H9 (cell line): ENCODE measurements around the gene PCCA. TPM values are rescaled to one million over a fixed set of nuclear protein-coding genes. Genes with fewer than 3 reads are reported as not detected.

Experiments
- DNase-seq: peaks from one replicate; pipeline ENCODE4 v3.0.0-alpha.2; 2017
- H2AFZ ChIP-seq: one replicate; pipeline ENCODE4 v1.6.1; 2013; ENCODE audit warnings: mild to moderate bottlenecking, low read length, control low read depth, moderate library complexity
- H2AK5ac ChIP-seq: 2 replicates; pipeline ENCODE4 v1.6.1; 2013; ENCODE audit warnings: low read length, control low read depth, mixed read lengths; ENCODE audit not compliant: insufficient read length
- H2BK120ac ChIP-seq: one replicate; pipeline ENCODE4 v1.6.1; 2013; ENCODE audit warnings: low read depth, mild to moderate bottlenecking, low read length, control low read depth, inconsistent platforms; ENCODE audit not compliant: poor library complexity, severe bottlenecking
- H2BK12ac ChIP-seq: 2 replicates; pipeline ENCODE4 v1.6.1; 2013; ENCODE audit warnings: low read length, control low read depth, mixed read lengths, low read depth; ENCODE audit not compliant: insufficient read length
- H2BK15ac ChIP-seq: 2 replicates; pipeline ENCODE4 v1.6.1; 2013; ENCODE audit warnings: low read depth, low read length, control low read depth
- H2BK20ac ChIP-seq: one replicate; pipeline ENCODE4 v1.6.1; 2013; ENCODE audit warnings: low read depth, mild to moderate bottlenecking, low read length, control low read depth, inconsistent platforms; ENCODE audit not compliant: poor library complexity, severe bottlenecking
- H2BK5ac ChIP-seq: 2 replicates; pipeline ENCODE4 v1.6.1; 2013; ENCODE audit warnings: low read length, control low read depth, mixed read lengths; ENCODE audit not compliant: insufficient read length
- H3K14ac ChIP-seq: 2 replicates; pipeline ENCODE4 v1.6.1; 2013; ENCODE audit warnings: low read length, control low read depth; ENCODE audit not compliant: insufficient read depth
- H3K18ac ChIP-seq: 2 replicates; pipeline ENCODE4 v1.6.1; 2013; ENCODE audit warnings: low read depth, mild to moderate bottlenecking, mixed read lengths, low read length, control low read depth; ENCODE audit not compliant: insufficient read length
- H3K23ac ChIP-seq: 2 replicates; pipeline ENCODE4 v1.6.1; 2013; ENCODE audit warnings: low read length, control low read depth, mixed read lengths, low read depth; ENCODE audit not compliant: insufficient read length
- H3K23me2 ChIP-seq: 2 replicates; pipeline ENCODE4 v1.6.1; 2013; ENCODE audit warnings: low read depth, mild to moderate bottlenecking, mixed read lengths, low read length, control low read depth; ENCODE audit not compliant: insufficient read length, poor library complexity, severe bottlenecking
- H3K27ac ChIP-seq: 2 replicates; pipeline ENCODE4 v1.5.1; 2013; ENCODE audit warnings: low read length, control low read depth, mixed read lengths, low read depth; ENCODE audit not compliant: insufficient read length
- H3K27me3 ChIP-seq: 2 replicates; pipeline ENCODE4 v1.6.1; 2013; ENCODE audit warnings: low read length, control low read depth, inconsistent platforms; ENCODE audit not compliant: insufficient read depth
- H3K4ac ChIP-seq: 2 replicates; pipeline ENCODE4 v1.6.1; 2013; ENCODE audit warnings: low read depth, mild to moderate bottlenecking, control low read depth, inconsistent platforms, low read length, moderate library complexity
- H3K4me1 ChIP-seq: 2 replicates; pipeline ENCODE4 v1.6.1; 2013; ENCODE audit warnings: low read length, control low read depth, inconsistent platforms; ENCODE audit not compliant: insufficient read depth
- H3K4me2 ChIP-seq: 2 replicates; pipeline ENCODE4 v1.6.1; 2013; ENCODE audit warnings: low read length, control low read depth, mixed read lengths; ENCODE audit not compliant: insufficient read length, insufficient read depth
- H3K56ac ChIP-seq: 2 replicates; pipeline ENCODE4 v1.6.1; 2013; ENCODE audit warnings: low read depth, mild to moderate bottlenecking, mixed read lengths, low read length, control low read depth; ENCODE audit not compliant: insufficient read length
- H3K79me1 ChIP-seq: 2 replicates; pipeline ENCODE4 v1.6.1; 2013; ENCODE audit warnings: low read depth, mild to moderate bottlenecking, moderate library complexity, low read length, control low read depth, inconsistent platforms; ENCODE audit not compliant: insufficient read depth, poor library complexity, severe bottlenecking
- H3K79me2 ChIP-seq: 2 replicates; pipeline ENCODE4 v1.6.1; 2013; ENCODE audit warnings: low read length, control low read depth, inconsistent platforms; ENCODE audit not compliant: insufficient read depth
- H3K9ac ChIP-seq: 2 replicates; pipeline ENCODE4 v1.6.1; 2013; ENCODE audit warnings: low read length, control low read depth, mixed read lengths; ENCODE audit not compliant: insufficient read length; ENCODE audit errors: extremely low read depth
- H3K9me3 ChIP-seq: one replicate; pipeline ENCODE4 v1.6.1; 2013; ENCODE audit warnings: low read depth, low read length, inconsistent platforms; ENCODE audit not compliant: control insufficient read depth
- H3T11ph ChIP-seq: one replicate; pipeline ENCODE4 v1.6.1; 2013; ENCODE audit warnings: mild to moderate bottlenecking, low read length, control low read depth, inconsistent platforms
- H4K20me1 ChIP-seq: one replicate; pipeline ENCODE4 v1.6.1; 2013; ENCODE audit not compliant: control insufficient read depth, insufficient read length, insufficient read depth
- H4K5ac ChIP-seq: 2 replicates; pipeline ENCODE4 v1.6.1; 2013; ENCODE audit warnings: low read depth, mild to moderate bottlenecking, mixed read lengths, low read length, control low read depth; ENCODE audit not compliant: insufficient read length
- H4K8ac ChIP-seq: replicated peaks from 2 replicates; pipeline ENCODE4 v1.6.1; 2013; ENCODE audit warnings: low read length, control low read depth, mixed read lengths, low read depth; ENCODE audit not compliant: insufficient read length
- H4K91ac ChIP-seq: 2 replicates; pipeline ENCODE4 v1.6.1; 2013; ENCODE audit warnings: low read depth, mild to moderate bottlenecking, moderate library complexity, mixed read lengths, low read length, control low read depth; ENCODE audit not compliant: insufficient read length
- H3K27ac Mint-ChIP-seq, 3 experiments: 2 replicates in 2 of 3; 3 replicates in 1 of 3; pipeline ENCODE4 v1.8.0; 2020 to 2021; ENCODE audit warnings: mixed read lengths in 3 of 3, mild to moderate bottlenecking in 1 of 3, moderate library complexity in 1 of 3
- H3K27me3 Mint-ChIP-seq: 2 replicates; pipeline ENCODE4 v1.8.0; 2021; ENCODE audit warnings: low read depth, mild to moderate bottlenecking, moderate library complexity, mixed read lengths
- H3K36me3 Mint-ChIP-seq, 3 experiments: 2 replicates in 2 of 3; 3 replicates in 1 of 3; pipeline ENCODE4 v1.8.0; 2020 to 2021; ENCODE audit warnings: low read depth in 3 of 3, mixed read lengths in 3 of 3; ENCODE audit not compliant: insufficient read depth in 1 of 3
- H3K4me1 Mint-ChIP-seq, 2 experiments: 2 replicates each; pipeline ENCODE4 v1.8.0; 2020; ENCODE audit warnings: mixed read lengths in 2 of 2
- H3K4me3 Mint-ChIP-seq, 2 experiments: 2 replicates in 1 of 2; 3 replicates in 1 of 2; pipeline ENCODE4 v1.8.0; 2020 to 2021; ENCODE audit warnings: mild to moderate bottlenecking in 2 of 2, mixed read lengths in 2 of 2, moderate library complexity in 1 of 2
- H3K9me3 Mint-ChIP-seq, 2 experiments: 2 replicates in 1 of 2; 3 replicates in 1 of 2; pipeline ENCODE4 v1.8.0; 2020; ENCODE audit warnings: mild to moderate bottlenecking in 2 of 2, mixed read lengths in 2 of 2, moderate library complexity in 1 of 2
- CTCF ChIP-seq: fragments of 200-600 bp; sonication (generic); conservative IDR thresholded peaks from 3 replicates; pipeline ENCODE4 v1.8.0; 2021; ENCODE audit warnings: antibody characterized with exemption, mild to moderate bottlenecking
- WGBS: extraction: QIAGEN DNeasy Blood & Tissue Kit; methylation state at CpG from one replicate; pipeline ENCODE4 v1.1.7; 2013; ENCODE audit warnings: missing lambda C conversion rate, low lambda C conversion rate, mixed read lengths; ENCODE audit not compliant: insufficient read length; ENCODE audit errors: extremely low coverage; 5-methylcytosine and 5-hydroxymethylcytosine counted together
- total RNA-seq: library from RNA; stranded (reverse); gene quantifications from 2 replicates; pipeline ENCODE4 v1.2.1, GENCODE V29; 2021

PCCA gene
- total RNA-seq, 1 experiment from 2014 or later, result 56.5 TPM

- H3K14ac ChIP-seq, result no peak overlapping the region
- no peak overlapping the region for H3K9ac ChIP-seq
- no peak overlapping the region for H3K4ac ChIP-seq
- no peak overlapping the region for H2BK15ac ChIP-seq
- no peak overlapping the region for H3K56ac ChIP-seq
- Mint-ChIP-seq H3K4me1 (peaks cover 17 to 24% of the 10 kb centered on the region in 2 experiments), H3K4me3 (no peak overlapping the region), H3K36me3 (peaks cover 0 to 4% (median 0%) of the 10 kb centered on the region in 3 experiments; a peak in 2 of 7 replicates), H3K27ac (peak overlapping the region in 2 of 3 experiments; percentile 66 to 91; a peak in 4 of 7 replicates), H3K27me3 (no peaks in the 10 kb centered on the region; the same call in 1 of the 2 replicates), H3K9me3 (peaks cover 0 to 7% of the 10 kb centered on the region in 2 experiments; a peak in 2 of 5 replicates)
- H3K18ac ChIP-seq, result no peak overlapping the region
- H3K9me3 ChIP-seq, result no peaks in the 10 kb centered on the region
- H2BK12ac ChIP-seq, result no peak overlapping the region
- H3K79me2 ChIP-seq, result no peaks in the 10 kb centered on the region
- H2BK120ac ChIP-seq, result no peak overlapping the region
- no peak overlapping the region for H3K4me2 ChIP-seq
- H3K4me1 ChIP-seq, result no peaks in the 10 kb centered on the region; the same call in 1 of the 2 replicates
- H2BK5ac ChIP-seq, result no peak overlapping the region
- no peak overlapping the region for H3T11ph ChIP-seq
- H4K5ac ChIP-seq, result no peak overlapping the region
- no peak overlapping the region for H3K27ac ChIP-seq
- no peak overlapping the region for H2BK20ac ChIP-seq
- no peaks in the 10 kb centered on the region for H3K27me3 ChIP-seq
- H3K23me2 ChIP-seq, result no peaks in the 10 kb centered on the region
- H2AK5ac ChIP-seq, result no peak overlapping the region
- no peak overlapping the region for H2AFZ ChIP-seq
- no peak for TF ChIP-seq CTCF
- no peak overlapping the region for H4K8ac ChIP-seq
- H4K91ac ChIP-seq, result no peak overlapping the region
- no peak for DNase-seq
- WGBS, result no CpG with 5 or more reads among the region's 3 CpGs
- H3K23ac ChIP-seq, result no peak overlapping the region
- no peaks in the 10 kb centered on the region for H3K79me1 ChIP-seq
- H4K20me1 ChIP-seq, result no peaks in the 10 kb centered on the region
Measured at GRCh38 chr13:100051070-100051469, 37.8 kb upstream of the PCCA start.
